OCI-LY7 (cell line): ENCODE data around the gene FRMPD2. TPM values are rescaled to one million over a fixed set of nuclear protein-coding genes. Genes with fewer than 3 reads are reported as not detected.

Source experiments
- BruUV-seq: library from RNA; stranded (reverse); fragments of 400-500 nt; replicated peaks from 2 replicates; lab custom pipeline; 2021; lab: Mats Ljungman, UMichigan
- CTCF ChIA-PET: fragments of 300-600 bp; sonication (Branson Sonifier 250); formaldehyde crosslinking; loops from one replicate; lab custom pipeline; 2022; ENCODE audit warnings: antibody characterized with exemption; ENCODE audit not compliant: unreplicated experiment; lab: Charles Lee
- POLR2A ChIA-PET: fragments of 300-600 bp; sonication (Branson Sonifier 250); formaldehyde crosslinking; loops from one replicate; lab custom pipeline; 2022; ENCODE audit warnings: antibody characterized with exemption; lab: Charles Lee
- DNase-seq: peaks from one replicate; pipeline ENCODE4 v3.0.0-alpha.2; 2015; ENCODE audit warnings: low spot score
- H2AFZ ChIP-seq: fragments of 200-600 bp; sonication (generic), shearing (Covaris generic); 2 replicates; pipeline ENCODE4 v1.6.1; 2014; ENCODE audit warnings: mild to moderate bottlenecking, antibody characterized with exemption, low read length, moderate library complexity
- H3K27ac ChIP-seq: fragments of 200-600 bp; sonication (generic); 2 replicates; pipeline ENCODE4 v1.5.1; 2014; ENCODE audit warnings: mixed run types, low read depth, mild to moderate bottlenecking, moderate library complexity, low read length, inconsistent platforms; ENCODE audit not compliant: poor library complexity, severe bottlenecking
- H3K36me3 ChIP-seq: fragments of 200-600 bp; sonication (generic); 2 replicates; pipeline ENCODE4 v1.6.1; 2014; ENCODE audit warnings: mild to moderate bottlenecking, antibody characterized with exemption, low read length, moderate library complexity, mixed read lengths; ENCODE audit not compliant: insufficient read depth
- H3K4me1 ChIP-seq: fragments of 200-600 bp; sonication (generic); 2 replicates; pipeline ENCODE4 v1.5.1; 2014; ENCODE audit warnings: mild to moderate bottlenecking, low read length; ENCODE audit not compliant: insufficient read depth, poor library complexity, severe bottlenecking
- H3K4me2 ChIP-seq: fragments of 200-600 bp; sonication (generic); 2 replicates; pipeline ENCODE4 v1.6.1; 2014; ENCODE audit warnings: mild to moderate bottlenecking, low read length
- H3K4me3 ChIP-seq: fragments of 200-600 bp; sonication (generic); 2 replicates; pipeline ENCODE4 v1.5.1; 2014; ENCODE audit warnings: mild to moderate bottlenecking, low read depth, low read length; ENCODE audit not compliant: poor library complexity, severe bottlenecking
- H3K79me2 ChIP-seq: fragments of 200-600 bp; sonication (generic); 2 replicates; pipeline ENCODE4 v1.6.1; 2016; ENCODE audit warnings: low read depth, mild to moderate bottlenecking, low read length, moderate library complexity, mixed read lengths; ENCODE audit not compliant: insufficient read depth
- H3K9me2 ChIP-seq: fragments of 200-600 bp; sonication (generic); 2 replicates; pipeline ENCODE4 v1.6.1; 2016; ENCODE audit warnings: mild to moderate bottlenecking, low read length, mixed read lengths; ENCODE audit not compliant: insufficient read depth
- H3K9me3 ChIP-seq: fragments of 200-600 bp; sonication (generic); 2 replicates; pipeline ENCODE4 v1.6.1; 2014; ENCODE audit warnings: mild to moderate bottlenecking, mixed run types, low read length, mixed read lengths
- H4K20me1 ChIP-seq: fragments of 200-600 bp; sonication (generic); 2 replicates; pipeline ENCODE4 v1.6.1; 2014; ENCODE audit warnings: mild to moderate bottlenecking, antibody characterized with exemption, low read length, moderate library complexity, mixed read lengths; ENCODE audit not compliant: insufficient read depth
- EZH2phosphoT487 ChIP-seq: fragments of 200-600 bp; sonication (generic); IDR thresholded peaks from 2 replicates; pipeline ENCODE4 v1.6.1; 2018; ENCODE audit warnings: low read depth, borderline replicate concordance, mild to moderate bottlenecking, mixed run types, antibody characterized with exemption, low read length, moderate library complexity, mixed read lengths
- intact Hi-C: fragments of 100-400 bp; cut with micrococcal nuclease; formaldehyde crosslinking; loops from one replicate; pipeline ENCODE4 v1.10.0; 2022; ENCODE audit not compliant: unreplicated experiment
- total RNA-seq, 2 experiments: library from RNA; depleted of rRNA in 1 of 2; stranded (reverse); fragments of >200 nt in 1 of 2; shearing (Covaris generic) in 1 of 2; gene quantifications; 2 replicates each; pipeline ENCODE4 v1.2.3, GENCODE V29; 2014 to 2022
- TF ChIP-seq, protein P1 (sequence below): fragments of 200-600 bp; sonication (generic); conservative IDR thresholded peaks from 2 replicates; pipeline ENCODE4 v1.5.1; 2014; ENCODE audit warnings: mild to moderate bottlenecking, antibody characterized with exemption, low read length, moderate library complexity, mixed read lengths

FRMPD2 gene
- total RNA-seq, 2 experiments from 2014 or later: not detected

DNA sequence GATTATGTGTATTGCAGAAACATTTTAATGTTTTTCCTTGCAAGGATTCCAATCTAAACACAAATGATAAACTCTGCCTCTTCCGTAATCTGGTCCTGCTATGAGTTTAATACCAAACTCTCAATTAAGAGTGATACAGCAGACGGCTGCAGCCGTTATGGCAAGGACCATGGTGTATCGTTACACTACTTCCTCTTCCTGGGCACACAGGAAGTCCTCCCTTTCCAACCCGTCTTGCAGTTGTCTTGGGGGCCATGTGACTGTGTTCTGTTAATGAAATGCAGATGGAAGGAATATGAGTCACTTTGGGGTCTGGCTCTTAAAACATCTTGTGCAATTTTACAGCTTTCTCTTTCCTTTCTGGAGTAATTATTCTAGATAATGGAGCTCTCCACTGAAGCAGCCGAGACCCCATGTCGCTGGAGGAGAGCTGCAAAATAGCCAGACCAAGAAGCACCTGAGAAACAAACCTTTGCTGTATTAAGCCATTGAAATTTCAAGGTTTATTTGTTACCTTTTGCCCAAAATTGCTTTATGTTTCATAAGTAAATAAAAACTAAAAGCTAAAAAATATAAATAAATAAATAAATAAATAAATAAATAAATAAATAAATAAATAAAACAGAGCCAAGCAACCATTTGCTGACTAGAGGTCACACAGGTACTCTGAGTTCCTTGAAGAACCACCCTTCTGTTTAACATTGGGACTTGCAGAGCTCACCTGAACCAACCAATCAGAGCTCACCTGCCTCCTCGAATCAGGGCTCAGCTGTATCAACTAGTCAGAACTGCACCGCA lies 74.7 kb downstream of the FRMPD2 start:
- Histone ChIP-seq H4K20me1 (no peaks in the 10 kb centered on the region), H3K9me2 (no peaks in the 10 kb centered on the region), H3K4me3 (no peak overlapping the region), H3K9me3 (no peaks in the 10 kb centered on the region), H2AFZ (peak overlapping the region; percentile 49; the same call in 1 of the 2 replicates), H3K27ac (no peak overlapping the region), H3K79me2 (no peaks in the 10 kb centered on the region), H3K36me3 (no peaks in the 10 kb centered on the region), H3K4me1 (no peaks in the 10 kb centered on the region), H3K4me2 (no peak overlapping the region)
- ChIA-PET POLR2A (no interaction called here), CTCF (no interaction called here)
- intact Hi-C loops: no loop called here
- no peak for DNase-seq
- BruUV-seq: no TSS peak
- TF ChIP-seq, protein P1, sequence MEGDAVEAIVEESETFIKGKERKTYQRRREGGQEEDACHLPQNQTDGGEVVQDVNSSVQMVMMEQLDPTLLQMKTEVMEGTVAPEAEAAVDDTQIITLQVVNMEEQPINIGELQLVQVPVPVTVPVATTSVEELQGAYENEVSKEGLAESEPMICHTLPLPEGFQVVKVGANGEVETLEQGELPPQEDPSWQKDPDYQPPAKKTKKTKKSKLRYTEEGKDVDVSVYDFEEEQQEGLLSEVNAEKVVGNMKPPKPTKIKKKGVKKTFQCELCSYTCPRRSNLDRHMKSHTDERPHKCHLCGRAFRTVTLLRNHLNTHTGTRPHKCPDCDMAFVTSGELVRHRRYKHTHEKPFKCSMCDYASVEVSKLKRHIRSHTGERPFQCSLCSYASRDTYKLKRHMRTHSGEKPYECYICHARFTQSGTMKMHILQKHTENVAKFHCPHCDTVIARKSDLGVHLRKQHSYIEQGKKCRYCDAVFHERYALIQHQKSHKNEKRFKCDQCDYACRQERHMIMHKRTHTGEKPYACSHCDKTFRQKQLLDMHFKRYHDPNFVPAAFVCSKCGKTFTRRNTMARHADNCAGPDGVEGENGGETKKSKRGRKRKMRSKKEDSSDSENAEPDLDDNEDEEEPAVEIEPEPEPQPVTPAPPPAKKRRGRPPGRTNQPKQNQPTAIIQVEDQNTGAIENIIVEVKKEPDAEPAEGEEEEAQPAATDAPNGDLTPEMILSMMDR: no peak
- TF ChIP-seq EZH2phosphoT487: no peak

DNA sequence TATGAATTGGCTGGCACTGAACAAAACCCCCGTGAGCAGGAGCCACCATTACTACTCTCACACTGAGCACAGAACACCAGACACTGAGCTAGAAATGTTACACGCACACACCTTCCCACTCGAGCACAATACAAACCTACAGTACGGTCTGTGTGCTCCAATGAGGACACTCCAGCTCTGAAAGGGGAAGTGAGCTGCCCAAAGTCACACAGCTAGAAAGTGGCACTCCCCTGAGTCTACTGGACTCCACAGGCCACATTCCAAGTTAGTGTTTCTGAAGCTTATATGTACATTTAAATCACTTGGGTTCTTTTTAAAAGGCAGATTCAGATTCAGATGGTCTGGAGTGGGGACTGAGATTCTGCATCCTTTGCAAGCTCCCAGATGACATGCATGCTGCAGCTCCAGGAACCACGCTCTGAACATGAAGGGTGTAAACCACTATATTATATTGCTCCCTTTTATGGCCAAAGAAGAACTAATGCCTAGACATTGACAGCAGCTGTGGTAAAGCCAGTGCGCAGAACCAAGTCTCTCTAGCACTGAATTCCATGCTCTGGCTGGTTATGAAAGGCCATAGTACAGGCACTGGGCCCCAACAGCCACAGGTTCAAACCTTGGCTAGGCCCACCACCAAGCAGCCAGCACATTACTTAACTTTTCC lies 77.1 kb downstream of the FRMPD2 start:
- H3K79me2 ChIP-seq: no peaks in the 10 kb centered on the region
- POLR2A ChIA-PET: no interaction called here
- intact Hi-C loops: no loop called here

More for the DNA sequence above, 77.1 kb downstream of the FRMPD2 start:
- no peaks in the 10 kb centered on the region for H3K9me3 ChIP-seq
- no peak overlapping the region for H3K4me2 ChIP-seq
- TF ChIP-seq EZH2phosphoT487: no peak
- TF ChIP-seq, protein P1: no peak
- H4K20me1 ChIP-seq: no peaks in the 10 kb centered on the region
- CTCF ChIA-PET: no interaction called here
- no peak overlapping the region for H3K4me3 ChIP-seq
- no peaks in the 10 kb centered on the region for H3K36me3 ChIP-seq
- H2AFZ ChIP-seq: no peak overlapping the region
- H3K27ac ChIP-seq: no peak overlapping the region
- BruUV-seq: no TSS peak
- no peaks in the 10 kb centered on the region for H3K9me2 ChIP-seq
- no peaks in the 10 kb centered on the region for H3K4me1 ChIP-seq
- DNase-seq: no peak
